NCI-H2227 treated with DMSO at 0.1 percent for 48 hours (cell line): Measurements from ENCODE around the gene RALGAPA2.

Experiments used
- DNase-seq: peaks from one replicate; lab custom pipeline; 2025; lab: John Stamatoyannopoulos, UW

Gene RALGAPA2

DNA sequence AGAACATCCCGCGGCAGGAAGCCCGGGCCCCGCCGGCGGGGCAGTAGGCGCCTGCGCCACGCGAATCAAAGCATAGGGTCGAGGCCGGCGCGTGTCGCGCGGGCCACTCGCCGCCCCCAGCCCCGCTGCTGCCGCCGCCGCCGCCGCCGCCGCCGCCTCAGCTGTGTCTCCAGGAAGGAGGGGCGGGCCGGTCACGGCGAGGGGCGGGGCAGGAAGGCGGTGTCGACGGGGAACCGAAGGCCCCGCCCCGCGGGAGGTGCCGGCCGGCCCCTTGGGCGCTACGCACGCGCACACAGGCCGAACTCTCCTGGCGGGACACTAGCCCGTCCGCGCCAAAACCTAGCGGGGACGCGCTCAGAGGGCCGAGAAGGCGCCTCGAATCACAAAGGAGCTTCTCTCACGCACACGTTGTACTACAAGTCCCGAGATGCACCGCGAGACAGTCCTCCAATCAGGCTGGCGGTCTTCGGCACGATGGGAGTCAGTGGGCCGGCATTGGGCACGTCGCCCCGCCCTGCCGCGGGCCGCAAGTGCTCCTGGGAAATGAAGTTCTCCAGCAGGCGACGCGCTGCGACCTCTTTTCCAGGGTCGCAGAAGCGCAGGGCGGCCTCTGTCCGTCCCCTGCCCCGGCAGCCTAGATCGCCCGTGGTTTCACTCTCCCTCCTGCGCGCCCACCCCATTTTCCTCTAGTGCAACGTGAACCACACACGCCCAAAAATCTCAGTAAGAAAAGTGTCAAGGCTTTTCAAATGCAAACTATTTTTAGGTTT, at the start of gene RALGAPA2:
RALGAPA2 (minus strand) TSS at position 171 of the 770 bp plus-strand sequence; CDS start at position 7, 164 bp downstream.
- DNase-seq = peak; percentile 96

DNA sequence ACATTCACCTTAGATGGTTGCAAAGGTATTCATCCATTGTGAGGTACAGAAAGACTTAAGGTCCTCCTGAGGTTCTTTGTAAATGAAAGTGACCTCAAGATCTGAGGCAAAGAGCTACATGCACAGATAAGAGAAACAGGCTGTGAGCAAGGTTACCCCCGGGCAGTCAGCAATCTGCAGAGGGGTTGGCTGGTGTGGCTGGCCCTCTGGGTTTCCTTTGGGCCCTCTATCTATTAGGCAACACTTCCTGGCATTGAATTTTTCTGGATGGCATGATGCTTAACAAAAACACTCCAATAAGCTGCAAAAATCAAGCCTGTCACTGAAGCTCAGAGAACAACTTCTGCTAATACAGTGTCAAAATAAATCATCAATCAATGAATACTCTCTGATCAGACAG, 48.9 kb upstream of the RALGAPA2 start:
- DNase-seq = no peak

DNA sequence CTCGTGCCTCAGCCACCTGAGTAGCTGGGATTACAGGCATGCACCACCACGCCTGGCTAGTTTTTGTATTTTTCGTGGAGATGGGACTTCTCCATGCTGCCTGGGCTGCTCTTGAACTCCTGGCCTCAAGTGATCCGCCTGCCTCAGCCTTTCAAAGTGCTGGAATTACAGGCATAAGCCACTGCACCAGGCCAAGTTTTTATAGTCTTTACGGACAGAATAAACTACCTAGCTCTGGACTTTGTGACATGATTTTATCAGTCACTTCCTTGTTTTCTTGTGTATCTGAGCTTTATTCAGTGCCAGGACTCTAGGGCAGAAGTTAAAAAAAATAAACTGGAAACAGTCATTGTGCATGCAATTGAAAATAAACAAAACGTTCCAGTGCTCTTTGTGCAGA, 46.7 kb upstream of the RALGAPA2 start:
- DNase-seq = no peak

DNA sequence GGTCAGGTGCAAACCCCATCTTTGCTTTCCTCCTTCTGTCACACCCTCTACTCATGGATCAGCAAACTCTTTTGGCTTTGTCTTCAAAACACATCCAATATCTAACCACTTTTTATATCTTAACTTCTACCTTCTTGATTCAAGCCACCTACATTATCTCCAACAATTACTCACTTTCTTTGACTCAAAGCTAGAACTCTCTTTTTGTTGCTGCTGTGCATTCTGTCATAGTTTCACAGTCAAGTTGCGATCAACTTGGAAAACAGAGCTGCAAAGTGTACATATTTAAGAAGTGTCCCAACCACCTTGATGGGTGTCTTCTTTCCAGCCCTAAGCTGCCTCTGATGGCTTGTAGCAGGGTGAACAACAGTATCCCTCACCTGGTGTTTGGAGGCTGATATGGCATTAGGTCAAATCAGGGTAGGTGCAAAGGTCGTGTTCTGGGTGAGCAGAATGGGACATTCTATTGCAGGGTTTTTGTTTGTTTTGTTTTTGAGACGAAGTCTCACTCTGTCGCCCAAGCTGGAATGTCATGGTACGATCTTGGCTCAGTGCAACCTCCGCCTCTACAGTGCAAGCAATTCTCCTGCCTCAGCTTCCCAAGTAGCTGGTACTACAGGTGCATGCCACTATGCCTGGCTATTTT, 43.4 kb upstream of the RALGAPA2 start:
- no peak for DNase-seq

DNA sequence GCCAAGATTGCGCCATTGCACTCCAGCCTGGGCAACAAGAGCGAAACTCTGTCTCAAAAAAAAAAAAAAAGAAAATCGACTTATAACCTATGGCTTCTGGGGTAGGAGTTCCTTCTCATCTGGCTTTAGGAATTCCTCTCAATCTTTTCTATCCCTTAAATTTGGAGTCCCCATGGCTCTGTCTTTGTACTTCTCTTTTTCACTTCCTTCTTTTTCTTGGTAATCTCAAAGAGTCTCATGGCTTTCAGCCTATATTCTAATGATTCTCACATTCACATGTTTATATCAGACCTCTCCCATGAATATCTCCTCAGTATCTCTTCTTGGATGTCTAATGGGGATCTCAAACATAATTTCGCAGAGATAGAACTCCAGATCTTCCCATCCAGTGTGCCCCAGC, 42.8 kb upstream of the RALGAPA2 start:
- DNase-seq = no peak

DNA sequence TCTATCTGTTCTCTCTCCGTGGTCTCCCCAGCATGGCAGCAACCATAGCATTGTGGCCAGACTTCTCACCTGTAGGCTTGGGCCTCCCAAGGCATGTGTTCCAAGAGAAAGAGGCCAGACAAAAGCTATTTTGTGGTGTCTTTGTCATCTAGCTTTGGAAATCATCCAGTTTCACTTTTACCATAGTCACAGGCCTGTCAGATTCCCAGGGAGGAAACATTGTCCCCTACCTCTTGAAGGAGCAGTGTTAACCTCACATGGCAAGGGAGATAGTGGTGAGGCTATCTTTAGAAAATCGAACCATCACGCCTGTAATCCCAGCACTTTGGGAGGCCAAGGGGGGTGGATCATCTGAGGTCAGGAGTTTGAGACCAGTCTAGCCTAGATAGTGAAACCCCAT, 42.3 kb upstream of the RALGAPA2 start:
- no peak for DNase-seq

DNA sequence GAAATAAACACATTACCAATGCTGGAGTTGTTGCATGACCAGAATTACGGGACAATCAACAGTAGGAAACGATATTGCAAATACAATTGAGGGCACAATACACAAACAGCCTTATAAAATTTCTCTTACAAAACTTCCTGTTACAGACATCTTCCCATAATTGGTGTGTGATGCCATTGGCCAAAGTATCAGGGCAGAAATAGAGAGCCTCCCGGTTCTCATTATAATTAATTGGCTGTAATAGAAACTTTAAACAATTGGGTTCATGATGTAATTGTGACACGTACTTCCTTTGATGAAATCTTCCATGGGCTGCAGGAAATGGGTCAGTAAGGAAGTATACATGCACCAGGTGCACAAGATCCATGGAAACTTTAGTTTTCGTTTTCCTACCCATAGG, 40.3 kb upstream of the RALGAPA2 start:
- DNase-seq = no peak

DNA sequence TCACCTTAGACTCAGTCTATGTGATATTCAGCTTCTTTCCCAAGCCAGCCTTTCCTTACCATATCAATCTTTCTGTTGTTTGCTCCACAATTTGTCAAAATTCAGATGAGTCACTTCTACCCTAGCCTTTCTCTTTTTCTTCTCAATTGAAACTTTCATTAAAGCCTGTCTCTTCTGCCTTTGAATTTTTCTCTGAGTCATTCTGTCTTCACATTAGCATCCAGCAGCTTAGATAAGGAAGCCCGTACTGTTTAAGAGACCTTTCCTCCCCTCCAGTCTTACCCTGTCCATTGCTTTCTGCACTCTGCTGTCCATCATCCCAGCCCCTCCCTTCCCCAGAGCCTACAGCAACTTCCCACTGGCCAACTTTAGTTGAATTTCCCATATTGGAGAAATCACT, 34.9 kb upstream of the RALGAPA2 start:
- no peak for DNase-seq

DNA sequence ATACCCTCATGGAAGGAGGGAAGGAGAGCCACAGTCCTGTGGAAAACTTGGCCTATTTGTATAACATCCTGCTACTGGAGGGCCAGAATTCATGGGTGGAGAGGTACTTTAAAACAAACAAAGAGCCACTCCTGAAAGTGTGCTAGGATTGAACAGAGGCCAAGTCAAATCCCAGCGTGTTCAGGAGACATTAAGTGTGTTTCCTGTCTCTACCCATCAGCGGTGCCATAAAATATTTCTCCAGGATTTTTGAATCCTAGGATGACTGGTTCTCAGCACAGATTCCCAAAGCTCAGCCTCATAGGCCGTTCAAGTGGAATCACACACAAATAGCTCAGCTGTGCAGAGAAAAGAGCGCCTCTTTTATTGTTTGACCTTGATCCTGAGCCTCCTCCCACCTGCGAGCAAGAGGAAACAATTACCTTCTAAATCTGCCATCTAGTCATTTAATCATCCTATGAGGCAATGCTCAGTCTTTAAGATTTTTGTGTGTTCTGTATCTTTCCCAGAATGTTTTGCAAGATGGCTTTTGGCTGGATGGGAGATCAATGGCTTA, 31.8 kb upstream of the RALGAPA2 start:
- DNase-seq = peak; percentile 67

DNA sequence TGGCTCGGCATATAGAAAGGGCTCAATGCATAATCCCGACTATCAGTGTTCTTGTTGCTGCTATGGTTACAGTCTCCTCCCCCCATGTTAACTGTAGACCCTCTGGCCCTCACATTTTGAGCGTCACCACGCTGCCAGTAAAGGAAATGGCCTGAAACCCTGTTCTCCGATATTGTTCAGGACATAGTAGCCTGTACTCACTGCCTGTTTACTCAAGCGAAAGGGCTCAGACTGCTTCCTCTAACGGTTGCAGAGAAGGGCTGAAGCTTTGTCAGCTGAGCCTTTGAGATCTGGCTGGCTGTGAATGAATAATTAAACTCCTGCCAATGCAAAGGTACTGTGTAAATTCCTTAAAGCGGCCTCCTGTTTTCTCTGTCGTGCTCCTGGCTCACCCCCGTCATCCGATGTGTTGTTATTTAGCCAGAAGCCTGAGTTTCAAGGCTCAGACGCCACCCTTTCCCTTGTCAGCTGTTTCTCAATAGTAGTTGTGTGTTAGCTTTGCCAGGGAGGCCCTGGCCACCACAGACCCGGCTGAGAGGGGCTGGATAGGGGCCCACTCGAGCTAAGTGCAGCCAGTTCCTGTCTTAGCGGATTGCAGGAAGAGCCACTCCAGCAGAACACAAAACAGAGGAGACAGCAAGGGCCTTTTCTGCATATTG, 31.2 kb upstream of the RALGAPA2 start:
- DNase-seq = peak; percentile 15

DNA sequence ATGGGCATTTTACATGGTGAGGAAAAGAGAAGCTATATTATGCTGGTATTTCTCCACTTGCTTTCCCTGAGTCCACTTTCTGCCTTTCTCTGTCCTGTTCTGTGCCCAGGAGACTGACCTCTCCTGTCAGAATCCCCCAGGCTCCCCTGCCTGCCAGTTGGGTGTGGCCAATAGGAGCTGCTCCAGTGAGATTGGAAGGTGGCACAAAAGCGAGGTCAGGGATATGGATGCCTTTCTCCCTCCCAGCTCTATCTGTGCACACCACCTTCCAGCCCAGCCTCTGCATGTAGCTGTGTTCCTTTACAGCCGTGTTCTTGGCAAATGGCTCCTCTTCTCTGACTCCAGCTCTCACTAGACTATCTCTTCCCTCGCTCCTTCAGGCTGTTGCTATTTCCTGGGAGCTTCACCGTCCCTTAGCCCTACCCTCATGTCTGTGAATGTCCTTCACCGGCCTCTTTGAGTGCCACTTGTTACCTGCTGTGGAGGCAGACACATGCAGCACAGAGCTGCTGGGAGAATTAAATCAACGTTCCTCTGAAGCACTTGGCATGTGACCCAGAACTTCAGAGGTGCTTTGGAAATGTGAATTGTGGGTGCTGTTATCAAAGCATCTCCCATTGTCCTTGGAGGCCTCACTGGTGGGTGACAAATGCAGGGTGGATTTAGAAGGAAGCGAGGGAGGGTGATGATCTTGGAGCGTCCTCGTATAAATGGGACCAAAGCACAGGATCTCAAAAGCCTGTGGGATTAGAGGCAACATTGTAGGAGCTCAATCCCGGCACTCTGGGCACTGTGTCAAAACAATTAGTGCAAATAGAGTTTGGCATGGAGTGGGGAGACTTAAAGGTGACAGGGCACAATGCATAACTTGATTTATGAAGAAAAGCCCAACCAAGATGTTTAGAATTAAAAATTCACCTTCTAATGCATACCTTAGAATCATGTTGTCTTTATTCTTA, 28.9 kb upstream of the RALGAPA2 start:
- DNase-seq = no peak

DNA sequence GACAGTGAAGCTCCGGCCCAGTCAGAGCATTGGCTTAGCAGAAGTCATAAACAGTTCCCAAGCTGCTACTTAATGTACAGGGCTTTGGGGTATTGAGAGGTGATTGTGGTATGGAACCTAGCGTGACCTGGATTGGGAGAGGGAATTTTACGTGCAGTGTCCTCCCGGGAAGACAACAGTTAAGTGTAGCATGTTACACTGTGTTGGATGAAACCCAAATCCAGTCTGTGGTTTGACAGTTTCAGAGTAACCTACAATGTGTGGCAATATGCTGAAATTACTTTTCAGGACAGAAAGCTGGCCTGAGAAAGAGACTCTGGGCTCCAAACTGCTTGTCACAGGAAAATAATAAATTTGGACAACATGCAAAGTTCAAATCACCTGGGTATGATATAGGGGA, 28.1 kb upstream of the RALGAPA2 start:
- no peak for DNase-seq

DNA sequence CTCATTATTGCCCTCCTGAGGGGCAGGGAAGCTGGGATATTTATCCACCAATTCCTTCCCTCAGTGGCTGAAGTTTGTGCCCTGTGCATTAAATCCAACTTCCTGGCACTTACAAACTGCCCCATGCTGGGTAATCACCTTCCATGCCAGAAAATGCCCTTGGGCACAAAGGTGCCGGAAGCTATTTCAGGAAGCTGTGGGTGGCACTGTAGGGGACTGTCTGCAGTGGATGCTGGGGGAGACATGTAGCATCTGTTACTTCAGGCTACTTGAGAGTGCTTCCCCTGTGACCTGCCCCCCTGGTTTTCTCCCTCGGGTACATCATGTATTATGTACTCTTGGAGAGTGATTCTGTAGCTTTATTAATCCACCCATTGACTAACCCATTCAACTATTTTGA, 24.7 kb upstream of the RALGAPA2 start:
- no peak for DNase-seq

DNA sequence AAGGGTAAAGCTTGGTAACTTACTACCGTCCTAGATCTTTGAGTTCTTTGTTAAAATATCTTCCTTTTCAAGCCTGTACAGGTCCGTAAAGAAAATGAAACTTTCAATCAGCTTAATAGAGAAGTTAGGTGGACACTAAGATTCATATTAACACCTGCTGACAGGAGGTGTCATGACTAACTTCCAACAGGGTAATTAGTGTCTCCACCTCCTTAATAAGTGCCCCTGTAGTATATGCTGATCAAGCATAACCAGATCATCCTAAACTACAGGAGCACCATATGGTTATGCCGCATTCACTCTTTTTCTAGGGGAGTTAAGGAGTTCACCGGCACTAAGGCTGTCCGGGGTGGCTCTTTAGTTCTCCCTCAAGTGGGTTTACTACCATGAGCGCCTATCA, 23.9 kb upstream of the RALGAPA2 start:
- DNase-seq = no peak

DNA sequence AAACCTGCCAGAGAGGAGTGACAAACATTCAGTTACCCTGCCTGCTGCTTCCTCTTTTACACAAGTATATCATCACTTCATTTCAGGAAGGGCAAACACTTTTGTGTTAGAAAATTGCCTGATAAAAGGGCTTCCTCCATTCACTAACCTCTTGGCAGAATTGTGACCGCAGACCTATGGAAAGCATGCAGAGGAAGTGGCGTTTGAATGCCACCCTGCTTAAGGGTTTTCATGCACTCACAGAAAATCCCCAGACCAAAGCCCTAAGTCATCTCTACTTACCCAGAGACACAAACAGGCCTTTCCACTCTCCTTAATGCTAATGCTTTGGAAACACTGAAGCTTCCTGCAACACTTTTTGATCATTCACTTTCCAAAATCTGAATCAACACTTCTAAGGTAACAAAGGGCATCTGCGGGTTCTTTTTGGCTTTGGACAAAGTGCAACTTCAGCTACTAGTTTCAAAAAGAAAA, 22.1 kb upstream of the RALGAPA2 start:
- DNase-seq = no peak

DNA sequence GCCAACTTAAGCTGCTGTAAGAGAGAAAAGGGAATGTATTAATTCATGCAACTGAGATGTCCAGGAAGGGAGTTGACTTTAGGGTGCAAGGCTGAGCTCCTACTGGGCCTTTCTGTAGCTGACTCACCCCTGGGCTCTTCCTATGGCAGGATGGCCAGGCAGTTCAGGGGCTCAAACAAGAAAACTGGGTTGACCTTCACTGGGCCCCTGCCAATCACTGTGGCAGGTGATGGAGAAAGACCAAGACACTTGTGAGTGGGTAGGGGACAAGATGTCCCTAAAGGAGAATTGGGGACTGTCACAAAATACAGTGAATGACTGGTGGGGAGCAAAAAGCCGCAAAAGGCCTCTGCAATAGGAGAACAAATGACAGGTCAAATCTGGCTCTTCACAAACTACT, 21.5 kb upstream of the RALGAPA2 start:
- no peak for DNase-seq

DNA sequence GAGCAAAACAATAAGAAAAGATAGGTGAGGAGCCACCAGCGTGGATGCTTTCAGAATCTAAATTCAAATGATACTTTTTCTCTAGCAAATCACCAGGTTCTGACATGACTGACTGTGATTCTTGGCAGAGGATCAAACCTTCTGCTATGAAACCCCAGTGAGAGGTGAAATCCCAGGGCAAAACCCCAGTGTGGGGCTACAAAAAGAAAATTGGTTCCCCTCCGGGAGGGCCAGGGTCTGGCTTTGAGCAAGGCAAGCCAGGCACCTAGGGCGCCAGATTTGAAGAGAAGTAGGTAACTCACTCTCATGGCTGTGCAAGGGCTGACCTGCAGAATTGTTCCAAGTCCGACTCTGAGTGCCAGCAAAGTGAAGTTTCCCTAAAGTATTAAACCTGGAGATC, 20.2 kb upstream of the RALGAPA2 start:
- peak; percentile 47 for DNase-seq

DNA sequence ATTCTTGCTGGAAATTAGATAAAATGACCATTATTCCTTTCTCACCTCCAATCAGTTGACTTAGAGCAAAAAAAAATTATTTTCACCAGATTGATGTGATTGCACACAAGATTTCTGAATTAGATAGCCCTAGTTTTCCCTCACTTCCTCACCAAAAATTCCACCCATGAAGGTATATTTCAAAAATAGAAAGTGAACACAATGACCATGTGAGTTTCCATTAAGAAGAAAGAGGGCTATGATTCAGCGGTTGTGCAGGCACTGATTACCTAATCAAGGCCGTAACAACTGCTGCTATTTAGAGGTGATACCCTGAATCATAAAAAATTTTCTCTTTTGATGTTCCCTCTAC, 19.5 kb upstream of the RALGAPA2 start:
- DNase-seq = no peak

DNA sequence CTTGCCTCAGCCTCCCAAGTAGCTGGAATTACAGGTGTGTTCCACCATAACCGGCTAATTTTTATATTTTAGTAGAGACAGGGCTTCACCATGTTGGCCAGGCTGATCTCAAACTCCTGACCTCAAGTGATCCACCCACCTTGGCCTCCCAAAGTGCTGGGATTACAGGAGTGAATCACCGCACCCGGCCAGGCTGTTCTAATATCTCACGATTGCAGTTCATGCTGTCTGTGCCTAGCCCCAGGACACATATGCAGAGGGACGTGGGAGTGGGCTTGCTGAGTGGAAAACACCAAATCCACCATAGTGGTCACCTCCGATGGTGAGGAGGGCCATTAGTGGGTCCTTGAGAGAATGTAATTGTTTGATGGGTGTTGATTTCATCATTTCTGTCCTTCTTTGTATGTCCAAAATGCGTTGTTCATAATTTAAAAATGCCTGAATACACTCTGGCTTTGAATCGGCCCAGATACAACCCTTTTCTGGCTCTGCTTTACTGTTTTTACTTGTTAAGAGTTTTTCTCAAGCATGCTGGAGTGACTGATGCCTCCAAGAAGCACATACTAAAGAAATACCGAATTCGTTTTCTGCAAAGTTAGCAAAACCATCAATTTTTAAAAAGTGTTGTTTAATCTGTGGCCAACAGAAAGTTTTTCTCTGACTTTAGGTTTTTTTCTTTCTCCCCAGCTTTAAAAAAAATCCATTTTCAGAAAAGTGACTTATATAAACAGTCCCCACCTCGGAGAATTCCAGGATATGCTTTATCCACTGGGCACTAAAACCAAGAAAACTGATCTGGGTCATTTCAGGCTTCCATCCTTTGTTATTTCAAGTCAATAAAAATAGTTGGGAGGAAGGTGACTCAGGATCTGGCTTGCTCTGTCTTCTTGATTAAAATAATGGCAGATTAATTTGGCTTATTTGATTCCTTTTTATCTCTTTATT, 18.8 kb upstream of the RALGAPA2 start:
- no peak for DNase-seq

DNA sequence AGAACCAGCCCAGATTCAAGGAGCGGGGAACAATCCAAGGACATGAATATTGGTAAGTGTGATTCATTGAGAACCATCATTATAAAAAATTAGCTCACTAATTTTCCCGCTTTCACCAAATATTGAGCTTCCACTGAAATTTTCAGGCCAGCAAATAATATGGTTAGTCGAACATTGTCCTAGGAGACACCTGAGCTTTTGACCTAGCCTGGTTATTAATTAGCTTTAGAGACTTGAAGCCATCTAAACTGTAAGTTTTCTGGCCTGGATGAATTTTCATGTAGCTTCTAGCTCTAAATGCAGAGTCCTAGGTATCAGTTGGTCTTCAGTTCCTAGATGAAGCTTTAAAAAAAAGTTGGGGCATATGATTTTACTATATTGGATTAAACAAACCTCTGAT, 17.1 kb upstream of the RALGAPA2 start:
- no peak for DNase-seq

DNA sequence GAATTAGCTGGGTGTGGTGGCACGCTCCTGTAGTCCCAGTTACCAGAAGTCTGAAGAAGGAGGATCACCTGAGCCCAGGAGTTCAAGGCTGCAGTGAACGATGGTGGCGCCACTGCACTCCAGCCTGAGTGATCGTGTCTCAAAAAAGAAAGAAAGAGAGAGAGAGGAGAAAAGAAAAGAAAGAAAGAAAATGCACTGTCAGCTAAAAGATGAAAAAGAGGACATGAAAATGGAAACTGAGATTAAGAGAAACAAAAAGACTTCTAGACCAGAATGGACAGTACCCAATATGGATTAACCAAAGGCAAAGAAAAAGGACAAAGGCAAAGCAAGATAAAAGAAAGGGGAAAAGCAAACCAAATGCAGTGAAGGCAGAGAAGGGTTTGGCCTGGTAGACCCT, 9.0 kb upstream of the RALGAPA2 start:
- DNase-seq = no peak
